ENCODE results near the gene SLC16A3.
A peak's percentile ranks its signal among the peaks of the same experiment; 100 is the strongest.

Gene SLC16A3

GRCh38 chr17:82214012-82214628, 14.7 kb upstream of the SLC16A3 start:
- DNase-seq (ENCODE audit: low read depth in 1 of 2, low spot score in 1 of 2) = peak in 1 of 2 experiments; percentile 37
- Histone ChIP-seq H3K27ac (replicated peaks) (peak overlapping the region; percentile 97), H3K4me3 (replicated peaks; ENCODE audit: insufficient read depth, low read length) (no peak overlapping the region), H3K27me3 (ENCODE audit: insufficient read depth, poor library complexity, severe bottlenecking) (no peaks in the 10 kb centered on the region)
- TF ChIP-seq POLR2AphosphoS5 (IDR thresholded peaks at IDR 0.05; ENCODE audit: low read depth) (no peak), REST (IDR thresholded peaks at IDR 0.05; ENCODE audit: insufficient replicate concordance, low read depth) (no peak), CTCF (IDR thresholded peaks at IDR 0.05; ENCODE audit: insufficient read depth, low read length) (no peak), GABPA (IDR thresholded peaks at IDR 0.05; ENCODE audit: low read depth) (no peak), SPI1 (IDR thresholded peaks at IDR 0.05; ENCODE audit: borderline replicate concordance, low read depth) (no peak)

GRCh38 chr17:82215095-82215971, 13.5 kb upstream of the SLC16A3 start:
- H3K27me3 ChIP-seq (ENCODE audit: insufficient read depth, poor library complexity, severe bottlenecking) = no peaks in the 10 kb centered on the region
- DNase-seq (ENCODE audit: low read depth in 1 of 2, low spot score in 1 of 2) = peak; percentile 69 to 71
- peak overlapping the region; percentile 97 for H3K27ac ChIP-seq (replicated peaks)
- TF ChIP-seq SPI1 (IDR thresholded peaks at IDR 0.05; ENCODE audit: borderline replicate concordance, low read depth) (peak; percentile 55; the same call in 1 of the 2 replicates), CTCF (IDR thresholded peaks at IDR 0.05; ENCODE audit: insufficient read depth, low read length) (no peak), POLR2AphosphoS5 (IDR thresholded peaks at IDR 0.05; ENCODE audit: low read depth) (0 out of 2 replicates have a peak, but pooled peaks have one; percentile 43), REST (IDR thresholded peaks at IDR 0.05; ENCODE audit: insufficient replicate concordance, low read depth) (no peak), GABPA (IDR thresholded peaks at IDR 0.05; ENCODE audit: low read depth) (no peak)
- H3K4me3 ChIP-seq (replicated peaks; ENCODE audit: insufficient read depth, low read length) = no peak overlapping the region

GRCh38 chr17:82215972-82216300, 12.9 kb upstream of the SLC16A3 start:
- peak overlapping the region; percentile 97 for H3K27ac ChIP-seq (replicated peaks)
- no peaks in the 10 kb centered on the region for H3K27me3 ChIP-seq (ENCODE audit: insufficient read depth, poor library complexity, severe bottlenecking)
- no peak overlapping the region for H3K4me3 ChIP-seq (replicated peaks; ENCODE audit: insufficient read depth, low read length)
- TF ChIP-seq REST (IDR thresholded peaks at IDR 0.05; ENCODE audit: insufficient replicate concordance, low read depth) (no peak), GABPA (IDR thresholded peaks at IDR 0.05; ENCODE audit: low read depth) (no peak), POLR2AphosphoS5 (IDR thresholded peaks at IDR 0.05; ENCODE audit: low read depth) (no peak), SPI1 (IDR thresholded peaks at IDR 0.05; ENCODE audit: borderline replicate concordance, low read depth) (no peak), CTCF (IDR thresholded peaks at IDR 0.05; ENCODE audit: insufficient read depth, low read length) (no peak)
- DNase-seq (ENCODE audit: low read depth in 1 of 2, low spot score in 1 of 2) = no peak

All from HL-60 (cell line).